GM23338 (cell line): ENCODE results near the gene ABL2. TPM values are rescaled to one million over a fixed set of nuclear protein-coding genes. Genes with fewer than 3 reads are reported as not detected.
"Not testable (repeated sequence)": the region's sequence is repeated elsewhere in the genome, so short reads cannot be mapped to it uniquely, and the experiment has no call there.

ENCODE experiments used
- ATAC-seq: fragments of 200-7000 bp; cut with Tn5 transposase; 3 replicates; pipeline ENCODE4 v1.9.1; 2020
- DNase-seq: peaks from one replicate; pipeline ENCODE4 v3.0.0-alpha.2; 2015; ENCODE audit warnings: low spot score
- H2AFZ ChIP-seq: fragments of 200-600 bp; sonication (generic); 2 replicates; pipeline ENCODE4 v1.8.0; 2016; ENCODE audit warnings: antibody characterized with exemption, mild to moderate bottlenecking, moderate library complexity
- H3F3A ChIP-seq: fragments of 200-600 bp; sonication (generic); replicated peaks from 2 replicates; pipeline ENCODE4 v1.8.0; 2017; ENCODE audit warnings: antibody characterized with exemption, mixed run types, low read depth
- H3K27ac ChIP-seq: fragments of 200-600 bp; sonication (generic); 2 replicates; pipeline ENCODE4 v1.6.1; 2016; ENCODE audit warnings: low read depth
- H3K27me3 ChIP-seq: fragments of 200-600 bp; sonication (generic); 2 replicates; pipeline ENCODE4 v1.8.0; 2016; ENCODE audit warnings: mild to moderate bottlenecking, mixed run types, moderate library complexity; ENCODE audit not compliant: insufficient read depth
- H3K36me3 ChIP-seq: fragments of 200-600 bp; sonication (generic); 2 replicates; pipeline ENCODE4 v1.8.0; 2016; ENCODE audit warnings: mild to moderate bottlenecking; ENCODE audit not compliant: insufficient read depth
- H3K4me1 ChIP-seq: fragments of 200-600 bp; sonication (generic); 2 replicates; pipeline ENCODE4 v1.8.0; 2016; ENCODE audit warnings: mild to moderate bottlenecking, moderate library complexity; ENCODE audit not compliant: insufficient read depth
- H3K4me2 ChIP-seq: fragments of 200-600 bp; sonication (generic); 2 replicates; pipeline ENCODE4 v1.7.1; 2017; ENCODE audit warnings: mixed run types
- H3K4me3 ChIP-seq: fragments of 200-600 bp; sonication (generic); 2 replicates; pipeline ENCODE4 v1.6.1; 2016; ENCODE audit warnings: mixed run types
- H3K79me2 ChIP-seq: fragments of 200-600 bp; sonication (generic); replicated peaks from 2 replicates; pipeline ENCODE4 v1.8.0; 2017; ENCODE audit warnings: mild to moderate bottlenecking; ENCODE audit not compliant: insufficient read depth
- H3K9me2 ChIP-seq: fragments of 200-600 bp; sonication (generic); 2 replicates; pipeline ENCODE4 v1.8.0; 2017; ENCODE audit not compliant: insufficient read depth
- H4K20me1 ChIP-seq: fragments of 200-600 bp; sonication (generic); replicated peaks from 2 replicates; pipeline ENCODE4 v1.8.0; 2017; ENCODE audit warnings: mild to moderate bottlenecking; ENCODE audit not compliant: insufficient read depth
- H3K27ac Mint-ChIP-seq: 2 replicates; pipeline ENCODE4 v1.8.0; 2020; ENCODE audit warnings: inconsistent platforms, mild to moderate bottlenecking, moderate library complexity, mixed read lengths
- H3K27me3 Mint-ChIP-seq: 3 replicates; pipeline ENCODE4 v1.8.0; 2022; ENCODE audit warnings: low read depth, mild to moderate bottlenecking, moderate library complexity, mixed read lengths, inconsistent platforms; ENCODE audit not compliant: insufficient read depth, poor library complexity
- H3K36me3 Mint-ChIP-seq: 3 replicates; pipeline ENCODE4 v1.8.0; 2021; ENCODE audit warnings: low read depth, mild to moderate bottlenecking, inconsistent platforms, moderate library complexity, mixed read lengths
- H3K4me1 Mint-ChIP-seq: 3 replicates; pipeline ENCODE4 v1.8.0; 2020; ENCODE audit warnings: mild to moderate bottlenecking, inconsistent platforms, mixed read lengths
- H3K4me3 Mint-ChIP-seq: 3 replicates; pipeline ENCODE4 v1.8.0; 2021; ENCODE audit warnings: moderate library complexity, mild to moderate bottlenecking, inconsistent platforms, mixed read lengths
- H3K9me3 Mint-ChIP-seq: 3 replicates; pipeline ENCODE4 v1.8.0; 2020; ENCODE audit warnings: moderate library complexity, mild to moderate bottlenecking, inconsistent platforms, mixed read lengths
- CREB1 ChIP-seq: fragments of 250-450 bp; sonication (Bioruptor Pico); IDR thresholded peaks from 2 replicates; pipeline ENCODE4 v1.5.0; 2020; ENCODE audit warnings: low read depth, mild to moderate bottlenecking, moderate library complexity
- ETS1 ChIP-seq: IDR thresholded peaks from 2 replicates; pipeline ENCODE4 v1.6.1; 2016; ENCODE audit warnings: antibody characterized with exemption
- NANOG ChIP-seq: IDR thresholded peaks from 2 replicates; pipeline ENCODE4 v1.6.1; 2016; ENCODE audit warnings: antibody characterized with exemption, borderline replicate concordance
- polyA plus RNA-seq: library from polyadenylated mRNA; unstranded; fragments of >200 nt; fragmentation: Nextera tagmentation; extraction: Ambion mirVana; gene quantifications from 2 replicates; pipeline ENCODE4 v1.2.1, GENCODE V29; 2016
- total RNA-seq: library from RNA; depleted of rRNA; stranded (reverse); fragments of >200 nt; shearing (Covaris generic); gene quantifications from 2 replicates; pipeline ENCODE4 v1.2.3, GENCODE V29; 2014
- TF ChIP-seq, protein P1 (sequence below), 2 experiments: fragments of 200-600 bp in 1 of 2; sonication (generic) in 1 of 2; conservative IDR thresholded peaks; 2 replicates each; pipeline versions ENCODE4 v1.5.1 to v1.6.1; 2016 to 2017; ENCODE audit warnings: antibody characterized with exemption in 2 of 2, low read depth in 2 of 2, mild to moderate bottlenecking in 2 of 2, moderate library complexity in 1 of 2

Gene ABL2
- total and polyA plus RNA-seq, 2 experiments from 2014 or later = 5.8 to 22.7 TPM

DNA sequence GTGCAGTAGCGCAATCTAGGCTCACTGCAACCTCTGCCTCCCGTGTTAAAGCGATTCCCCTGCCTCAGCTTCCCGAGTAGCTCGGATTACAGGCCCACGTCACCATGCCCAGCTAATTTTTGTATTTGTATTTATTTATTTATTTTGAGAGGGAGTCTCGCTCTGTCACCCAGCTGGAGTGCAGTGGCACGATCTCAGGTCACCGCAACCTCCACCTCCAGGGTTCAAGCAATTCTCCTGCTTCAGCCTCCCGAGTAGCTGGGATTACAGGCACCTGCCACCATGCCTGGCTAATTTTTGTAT lies 59.1 kb downstream of the ABL2 start:
- not testable (repeated sequence) for H3K36me3 ChIP-seq, H3K4me1 ChIP-seq, H3K27ac ChIP-seq, H2AFZ ChIP-seq, H3K27ac Mint-ChIP-seq, H3K4me3 ChIP-seq, H3K4me2 ChIP-seq, H3F3A ChIP-seq, H3K4me3 Mint-ChIP-seq, H3K36me3 Mint-ChIP-seq, H3K9me3 Mint-ChIP-seq, H3K9me2 ChIP-seq, ATAC-seq, H3K27me3 ChIP-seq, H4K20me1 ChIP-seq, H3K27me3 Mint-ChIP-seq, DNase-seq
- H3K79me2 ChIP-seq = peaks cover 64% of the 10 kb centered on the region
- peaks cover 11% of the 10 kb centered on the region; the same call in 2 of the 3 replicates for H3K4me1 Mint-ChIP-seq

GRCh38 chr1:179169616-179170467 lies 59.6 kb downstream of the ABL2 start:
- H3K4me3 ChIP-seq = no peak overlapping the region
- H3K27me3 ChIP-seq = no peaks in the 10 kb centered on the region
- no peak for ATAC-seq
- H3K36me3 Mint-ChIP-seq = no peaks in the 10 kb centered on the region
- H3K27ac ChIP-seq = no peak overlapping the region
- peaks cover 6% of the 10 kb centered on the region for H3K4me1 ChIP-seq
- no peak overlapping the region for H3K4me2 ChIP-seq
- no peak for DNase-seq
- H3K79me2 ChIP-seq = peaks cover 68% of the 10 kb centered on the region
- H3K4me1 Mint-ChIP-seq = peaks cover 12% of the 10 kb centered on the region; the same call in 2 of the 3 replicates
- H2AFZ ChIP-seq = no peak overlapping the region
- no peaks in the 10 kb centered on the region for H3K36me3 ChIP-seq
- H3F3A ChIP-seq = no peaks in the 10 kb centered on the region
- TF ChIP-seq CREB1 (CRISPR knock-in tag) (no peak), ETS1 (no peak)
- no peak overlapping the region for H3K4me3 Mint-ChIP-seq
- H4K20me1 ChIP-seq = peaks cover 6% of the 10 kb centered on the region
- no peaks in the 10 kb centered on the region for H3K9me2 ChIP-seq
- H3K9me3 Mint-ChIP-seq = no peaks in the 10 kb centered on the region
- H3K27ac Mint-ChIP-seq = no peak overlapping the region
- H3K27me3 Mint-ChIP-seq = no peaks in the 10 kb centered on the region

GRCh38 chr1:179168536-179168935 lies 60.9 kb downstream of the ABL2 start:
- Mint-ChIP-seq H3K4me1 (peaks cover 23% of the 10 kb centered on the region), H3K4me3 (no peak overlapping the region), H3K36me3 (no peaks in the 10 kb centered on the region), H3K27me3 (no peaks in the 10 kb centered on the region), H3K9me3 (no peaks in the 10 kb centered on the region), H3K27ac (no peak overlapping the region)
- no peak overlapping the region for H3K4me3 ChIP-seq
- ATAC-seq (no peak), DNase-seq (no peak)
- H3K79me2 ChIP-seq = peaks cover 64% of the 10 kb centered on the region
- no peak overlapping the region for H2AFZ ChIP-seq
- TF ChIP-seq, protein P1, sequence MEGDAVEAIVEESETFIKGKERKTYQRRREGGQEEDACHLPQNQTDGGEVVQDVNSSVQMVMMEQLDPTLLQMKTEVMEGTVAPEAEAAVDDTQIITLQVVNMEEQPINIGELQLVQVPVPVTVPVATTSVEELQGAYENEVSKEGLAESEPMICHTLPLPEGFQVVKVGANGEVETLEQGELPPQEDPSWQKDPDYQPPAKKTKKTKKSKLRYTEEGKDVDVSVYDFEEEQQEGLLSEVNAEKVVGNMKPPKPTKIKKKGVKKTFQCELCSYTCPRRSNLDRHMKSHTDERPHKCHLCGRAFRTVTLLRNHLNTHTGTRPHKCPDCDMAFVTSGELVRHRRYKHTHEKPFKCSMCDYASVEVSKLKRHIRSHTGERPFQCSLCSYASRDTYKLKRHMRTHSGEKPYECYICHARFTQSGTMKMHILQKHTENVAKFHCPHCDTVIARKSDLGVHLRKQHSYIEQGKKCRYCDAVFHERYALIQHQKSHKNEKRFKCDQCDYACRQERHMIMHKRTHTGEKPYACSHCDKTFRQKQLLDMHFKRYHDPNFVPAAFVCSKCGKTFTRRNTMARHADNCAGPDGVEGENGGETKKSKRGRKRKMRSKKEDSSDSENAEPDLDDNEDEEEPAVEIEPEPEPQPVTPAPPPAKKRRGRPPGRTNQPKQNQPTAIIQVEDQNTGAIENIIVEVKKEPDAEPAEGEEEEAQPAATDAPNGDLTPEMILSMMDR (conservative IDR thresholded peaks at IDR 0.05; ENCODE audit: low read depth in 2 of 2) = no peak
- TF ChIP-seq NANOG (no peak), CREB1 (CRISPR knock-in tag) (no peak)
- no peaks in the 10 kb centered on the region for H3K9me2 ChIP-seq
- no peaks in the 10 kb centered on the region for H3F3A ChIP-seq
- H3K4me2 ChIP-seq = no peak overlapping the region
- H3K4me1 ChIP-seq = peaks cover 6% of the 10 kb centered on the region
- no peaks in the 10 kb centered on the region for H3K36me3 ChIP-seq
- no peak overlapping the region for H3K27ac ChIP-seq
- peaks cover 6% of the 10 kb centered on the region for H4K20me1 ChIP-seq
- no peaks in the 10 kb centered on the region for H3K27me3 ChIP-seq
